GM18520 (cell line): Measurements from ENCODE around the gene BRK1.
"Not testable (repeated sequence)": the region's sequence is repeated elsewhere in the genome, so short reads cannot be mapped to it uniquely, and the experiment has no call there.

ENCODE experiments used
- ATAC-seq: cut with Tn5 transposase; IDR thresholded peaks from one replicate; pipeline ENCODE4 v1.9.1; 2021; ENCODE audit not compliant: unreplicated experiment

Gene BRK1

GRCh38 chr3:10176150-10176549 is 60.7 kb downstream of the BRK1 start:
- ATAC-seq: not testable (repeated sequence)
